Stomach (tissue), 4 donors: Measurements from ENCODE around the gene FRY.

Source experiments
- POLR2A ChIP-seq, 4 donors: fragments of 450-650 bp; IDR thresholded peaks; one replicate each; pipeline ENCODE4 v1.6.1; 2016; ENCODE audit warnings: antibody characterized with exemption in 4 of 4, control low read depth in 2 of 4, mild to moderate bottlenecking in 1 of 4, moderate library complexity in 1 of 4
- POLR2AphosphoS5 ChIP-seq, 3 donors: sonication (generic); formaldehyde crosslinking; IDR thresholded peaks; one replicate each; pipeline ENCODE4 v1.6.1; 2016; ENCODE audit warnings: antibody characterized with exemption in 3 of 3

- TF ChIP-seq POLR2A (IDR thresholded peaks at IDR 0.05), result no peak
- TF ChIP-seq POLR2AphosphoS5 (IDR thresholded peaks at IDR 0.05), result no peak
Measured at GRCh38 chr13:32277839-32278238, 246.3 kb downstream of the FRY start.
